HepG2 (cell line): ENCODE measurements around the gene MIDN. TPM values are rescaled to one million over a fixed set of nuclear protein-coding genes. Genes with fewer than 3 reads are reported as not detected.

Experiments used
- AHR ChIP-seq: IDR thresholded peaks from 2 replicates; pipeline ENCODE4 v1.6.1; 2018; ENCODE audit warnings: missing genetic modification reagents, missing compliant biosample characterization
- ARID5B ChIP-seq: IDR thresholded peaks from 2 replicates; pipeline ENCODE4 v1.4.0; 2020; ENCODE audit warnings: mild to moderate bottlenecking, missing genetic modification reagents
- BCL6 ChIP-seq: IDR thresholded peaks from 2 replicates; pipeline ENCODE4 v1.6.1; 2016; ENCODE audit warnings: missing genetic modification reagents, missing compliant biosample characterization
- BORCS8-MEF2B ChIP-seq: sonication (generic); formaldehyde crosslinking; IDR thresholded peaks from 2 replicates; pipeline ENCODE4 v1.8.0; 2022; ENCODE audit warnings: mild to moderate bottlenecking, missing genetic modification reagents
- DNMT1 ChIP-seq: sonication (generic); formaldehyde crosslinking; IDR thresholded peaks from 2 replicates; pipeline ENCODE4 v1.5.1; 2020; ENCODE audit warnings: mild to moderate bottlenecking, missing genetic modification reagents
- HOXA3 ChIP-seq: sonication (generic); formaldehyde crosslinking; IDR thresholded peaks from 2 replicates; pipeline ENCODE4 v1.5.0; 2020; ENCODE audit warnings: missing genetic modification reagents
- JDP2 ChIP-seq: sonication (generic); formaldehyde crosslinking; IDR thresholded peaks from 2 replicates; pipeline ENCODE4 v1.8.1; 2022; ENCODE audit warnings: missing genetic modification reagents, borderline replicate concordance
- KDM5B ChIP-seq: sonication (generic); formaldehyde crosslinking; IDR thresholded peaks from 2 replicates; pipeline ENCODE4 v1.4.0; 2020; ENCODE audit warnings: missing genetic modification reagents, mild to moderate bottlenecking, borderline replicate concordance
- MED1 ChIP-seq: sonication (generic); formaldehyde crosslinking; IDR thresholded peaks from 2 replicates; pipeline ENCODE4 v1.4.0; 2020; ENCODE audit warnings: missing genetic modification reagents
- MXD4 ChIP-seq: IDR thresholded peaks from 2 replicates; pipeline ENCODE4 v1.6.1; 2016; ENCODE audit warnings: mild to moderate bottlenecking, missing biosample characterization, missing genetic modification reagents
- MYC ChIP-seq: sonication (generic); formaldehyde crosslinking; IDR thresholded peaks from 2 replicates; pipeline ENCODE4 v1.9.0; 2021; ENCODE audit warnings: missing genetic modification reagents, borderline replicate concordance
- RARG ChIP-seq: sonication (generic); formaldehyde crosslinking; IDR thresholded peaks from 2 replicates; pipeline ENCODE4 v1.4.0; 2020; ENCODE audit warnings: low read depth, mild to moderate bottlenecking, missing genetic modification reagents
- TAF1 ChIP-seq: sonication (generic); formaldehyde crosslinking; IDR thresholded peaks from 2 replicates; pipeline ENCODE4 v1.4.0; 2020; ENCODE audit warnings: missing genetic modification reagents
- UBTF ChIP-seq: sonication (generic); formaldehyde crosslinking; IDR thresholded peaks from 2 replicates; pipeline ENCODE4 v1.4.0; 2020; ENCODE audit warnings: mild to moderate bottlenecking, missing genetic modification reagents
- WIZ ChIP-seq: sonication (generic); formaldehyde crosslinking; IDR thresholded peaks from 2 replicates; pipeline ENCODE4 v1.5.1; 2020; ENCODE audit warnings: mild to moderate bottlenecking, missing genetic modification reagents
- ZBTB8A ChIP-seq: sonication (generic); formaldehyde crosslinking; IDR thresholded peaks from 2 replicates; pipeline ENCODE4 v1.4.0; 2020; ENCODE audit warnings: mild to moderate bottlenecking, low read depth, missing genetic modification reagents, borderline replicate concordance
- ZNF142 ChIP-seq: sonication (generic); formaldehyde crosslinking; IDR thresholded peaks from 2 replicates; pipeline ENCODE4 v1.4.0; 2020; ENCODE audit warnings: missing genetic modification reagents
- polyA plus RNA-seq, 8 experiments: library from polyadenylated mRNA; depleted of rRNA in 3 of 8; stranded (reverse) in 7 of 8; unstranded in 1 of 8; fragments of >200 nt; fragmentation: Illumina TruSeq in 4 of 8; extraction: Trizol in 4 of 8; gene quantifications; 2 replicates each; pipeline versions ENCODE4 v1.2.1 to v1.2.3, GENCODE V29; 2011 to 2016; ENCODE audit warnings: low read depth in 4 of 8, missing spikeins in 1 of 8, mixed read lengths in 1 of 8; ENCODE audit not compliant: insufficient read depth in 1 of 8
- total RNA-seq, 5 experiments: library from RNA; depleted of rRNA; stranded (reverse); fragments of >200 nt; fragmentation: Illumina TruSeq; extraction: Trizol; gene quantifications; 2 replicates each; pipeline ENCODE4 v1.2.3, GENCODE V29; 2016; ENCODE audit warnings: low read depth in 1 of 5

MIDN gene
- total and polyA plus RNA-seq, 2 of the 13 experiments (the other 11 are each of a cell fraction or from before 2014, with no cell fraction given): 8.4 to 18.0 TPM

- TF ChIP-seq KDM5B (CRISPR knock-in tag): peak; percentile 21; the same call in 1 of the 2 replicates
- no peak for TF ChIP-seq DNMT1 (CRISPR knock-in tag)
- no peak for TF ChIP-seq RARG (CRISPR knock-in tag)
- TF ChIP-seq ZBTB8A (CRISPR knock-in tag): no peak
- TF ChIP-seq HOXA3 (CRISPR knock-in tag): peak; percentile 65; the same call in 1 of the 2 replicates
- TF ChIP-seq MYC: peak; percentile 74; the same call in 1 of the 2 replicates
- no peak for TF ChIP-seq JDP2 (CRISPR knock-in tag)
- TF ChIP-seq AHR: 0 out of 2 replicates have a peak, but pooled peaks have one; percentile 27
- TF ChIP-seq BCL6: peak; percentile 30; the same call in 1 of the 2 replicates
- peak; percentile 55; the same call in 1 of the 2 replicates for TF ChIP-seq BORCS8-MEF2B (CRISPR knock-in tag)
- peak; percentile 52; the same call in 1 of the 2 replicates for TF ChIP-seq UBTF (CRISPR knock-in tag)
- TF ChIP-seq WIZ (CRISPR knock-in tag): no peak
- TF ChIP-seq MXD4 (CRISPR knock-in tag): 0 out of 2 replicates have a peak, but pooled peaks have one; percentile 6
- TF ChIP-seq ARID5B (CRISPR knock-in tag): 0 out of 2 replicates have a peak, but pooled peaks have one; percentile 10
- peak; percentile 45; the same call in 1 of the 2 replicates for TF ChIP-seq TAF1
- 0 out of 2 replicates have a peak, but pooled peaks have one; percentile 42 for TF ChIP-seq ZNF142 (CRISPR knock-in tag)
- peak; percentile 35; the same call in 1 of the 2 replicates for TF ChIP-seq MED1 (CRISPR knock-in tag)
These were observed 56.0 kb downstream of the MIDN start (continued) for GRCh38 chr19:1304197-1304924.
